Right lobe of liver (tissue), 6 donors: ENCODE data around the gene SLC2A10. TPM values are rescaled to one million over a fixed set of nuclear protein-coding genes. Genes with fewer than 3 reads are reported as not detected.

Experiments
- ATAC-seq, 4 donors: fragments of 200-7000 bp; cut with Tn5 transposase; one replicate each; pipeline ENCODE4 v1.9.1; 2020; ENCODE audit warnings: mild to moderate bottlenecking in 4 of 4, moderate library complexity in 4 of 4
- DNase-seq, 3 donors: peaks; one replicate each; pipeline ENCODE4 v3.0.0-alpha.2; 2020
- H3K27ac ChIP-seq, 3 donors: fragments of 200-600 bp; one replicate each; pipeline ENCODE4 v1.8.0; 2022
- H3K27me3 ChIP-seq, 2 donors: fragments of 200-600 bp; one replicate each; pipeline ENCODE4 v1.8.0; 2022
- H3K36me3 ChIP-seq, 4 donors: fragments of 200-600 bp; sonication (generic) in 1 of 4; one replicate each; pipeline versions ENCODE4 v1.5.1 to v1.8.0; 2017 to 2022; ENCODE audit warnings: control low read depth in 1 of 4
- H3K4me1 ChIP-seq, 4 donors: fragments of 200-600 bp; sonication (generic) in 1 of 4; one replicate each; pipeline versions ENCODE4 v1.5.1 to v1.8.0; 2017 to 2022; ENCODE audit warnings: control low read depth in 1 of 4
- H3K4me3 ChIP-seq, 3 donors: fragments of 200-600 bp; one replicate each; pipeline ENCODE4 v1.8.0; 2022
- H3K9me3 ChIP-seq, 4 donors: fragments of 200-600 bp; sonication (generic) in 1 of 4; one replicate each; pipeline versions ENCODE4 v1.5.1 to v1.8.0; 2017 to 2022; ENCODE audit warnings: control low read depth in 1 of 4
- CTCF ChIP-seq, 4 donors: fragments of 200-600 bp in 3 of 4; fragments of 450-650 bp in 1 of 4; IDR thresholded peaks; one replicate each; pipeline versions ENCODE4 v1.5.1 to v1.8.0; 2016 to 2022; ENCODE audit warnings: antibody characterized with exemption in 4 of 4, mild to moderate bottlenecking in 2 of 4
- POLR2A ChIP-seq: fragments of 450-650 bp; IDR thresholded peaks from one replicate; pipeline ENCODE4 v1.6.1; 2017; ENCODE audit warnings: antibody characterized with exemption, mild to moderate bottlenecking
- WGBS: methylation state at CpG from one replicate; pipeline ENCODE4 v1.1.6; 2018; ENCODE audit warnings: low coverage, low lambda C conversion rate; ENCODE audit not compliant: insufficient coverage; ENCODE audit errors: missing lambda C conversion rate; 5-methylcytosine and 5-hydroxymethylcytosine counted together
- intact Hi-C, 2 donors: fragments of 100-400 bp; cut with DNase I; formaldehyde crosslinking; loops; one replicate each; pipeline versions ENCODE4 v1.11.2 to v1.14.1; 2022
- total RNA-seq, 6 experiments: library from RNA; depleted of rRNA in 2 of 6; stranded (reverse); fragments of >200 nt in 2 of 6; fragmentation: NEBNext Ultra II Directional in 3 of 6; extraction: Animal tissue kit (Norgen Biotek cat#: 25700) in 3 of 6; gene quantifications; one replicate each; pipeline versions ENCODE4 v1.1.0 to v1.2.4, GENCODE V29; 2016 to 2023
- donor health status: DM: no; HTN: yes; CAD: no.
- donor health status: DM: no; HTN: no; CAD: no.
- donor health status: DM: no; HTN: no; CAD: no.
- donor health status: DM: no; HTN: yes; CAD: no.
- donor health status: DM: no; HTN: yes; CAD: no.

Gene SLC2A10
- total RNA-seq, 6 experiments from 2014 or later: 35.4 to 47.3 (median 42.7) TPM

GRCh38 chr20:46743088-46743487 lies 33.6 kb downstream of the SLC2A10 start:
- no peaks in the 10 kb centered on the region for H3K9me3 ChIP-seq
- H3K36me3 ChIP-seq: no peaks in the 10 kb centered on the region
- DNase-seq (no peak), ATAC-seq (no peak)
- no peaks in the 10 kb centered on the region for H3K27me3 ChIP-seq
- no peak overlapping the region for H3K27ac ChIP-seq
- H3K4me3 ChIP-seq: no peak overlapping the region
- WGBS: 46% methylated on average over 3 of the region's 5 CpGs
- TF ChIP-seq POLR2A: no peak
- intact Hi-C loops: no loop called here
- H3K4me1 ChIP-seq: no peaks in the 10 kb centered on the region

GRCh38 chr20:46746956-46747526 lies 37.6 kb downstream of the SLC2A10 start:
- Histone ChIP-seq H3K9me3 (no peaks in the 10 kb centered on the region), H3K4me3 (no peak overlapping the region), H3K27ac (no peak overlapping the region), H3K4me1 (no peaks in the 10 kb centered on the region), H3K36me3 (no peaks in the 10 kb centered on the region), H3K27me3 (no peaks in the 10 kb centered on the region)
- 39% methylated on average over 7 of the region's 7 CpGs for WGBS
- TF ChIP-seq CTCF (IDR thresholded peaks at IDR 0.05) (no peak), POLR2A (no peak)
- ATAC-seq (no peak), DNase-seq (no peak)
- intact Hi-C loops: no loop called here

GRCh38 chr20:46749147-46749546 lies 39.7 kb downstream of the SLC2A10 start:
- no peak for ATAC-seq
- Histone ChIP-seq H3K4me1 (no peaks in the 10 kb centered on the region), H3K4me3 (no peak overlapping the region), H3K27ac (no peak overlapping the region), H3K9me3 (no peaks in the 10 kb centered on the region), H3K36me3 (no peaks in the 10 kb centered on the region), H3K27me3 (no peaks in the 10 kb centered on the region)
- no peak for DNase-seq
- WGBS: 68% methylated on average over 3 of the region's 3 CpGs
- TF ChIP-seq POLR2A (no peak), CTCF (IDR thresholded peaks at IDR 0.05) (no peak)
- intact Hi-C loops: no loop called here

GRCh38 chr20:46751856-46752255 lies 42.4 kb downstream of the SLC2A10 start:
- 61% methylated on average over 8 of the region's 9 CpGs for WGBS
- H3K27me3 ChIP-seq: no peaks in the 10 kb centered on the region
- TF ChIP-seq CTCF (IDR thresholded peaks at IDR 0.05): no peak
- TF ChIP-seq POLR2A: no peak
- no peak overlapping the region for H3K27ac ChIP-seq
- intact Hi-C loops: no loop called here
- ATAC-seq: no peak
- H3K4me1 ChIP-seq: no peaks in the 10 kb centered on the region
- no peaks in the 10 kb centered on the region for H3K36me3 ChIP-seq
- no peak overlapping the region for H3K4me3 ChIP-seq
- H3K9me3 ChIP-seq: no peaks in the 10 kb centered on the region
- DNase-seq: no peak

- Histone ChIP-seq H3K4me3 (no peak overlapping the region), H3K27ac (no peak overlapping the region), H3K4me1 (no peaks in the 10 kb centered on the region), H3K9me3 (no peaks in the 10 kb centered on the region), H3K36me3 (no peaks in the 10 kb centered on the region), H3K27me3 (no peaks in the 10 kb centered on the region)
- DNase-seq (peak in 1 of 3 donors; percentile 51), ATAC-seq (peak; percentile 37 to 66 (median 60))
- TF ChIP-seq CTCF (IDR thresholded peaks at IDR 0.05) (peak; percentile 61 to 68 (median 64)), POLR2A (no peak)
- intact Hi-C loops: no loop called here
- WGBS: 9% methylated on average over 9 of the region's 10 CpGs
Measured at GRCh38 chr20:46752728-46753127, 43.3 kb downstream of the SLC2A10 start.
